Measurements from ENCODE around the gene RIT2. TPM values are rescaled to one million over a fixed set of nuclear protein-coding genes. Genes with fewer than 3 reads are reported as not detected.

The RIT2 gene
- total and polyA plus RNA-seq, 8 donors: not detected

DNA sequence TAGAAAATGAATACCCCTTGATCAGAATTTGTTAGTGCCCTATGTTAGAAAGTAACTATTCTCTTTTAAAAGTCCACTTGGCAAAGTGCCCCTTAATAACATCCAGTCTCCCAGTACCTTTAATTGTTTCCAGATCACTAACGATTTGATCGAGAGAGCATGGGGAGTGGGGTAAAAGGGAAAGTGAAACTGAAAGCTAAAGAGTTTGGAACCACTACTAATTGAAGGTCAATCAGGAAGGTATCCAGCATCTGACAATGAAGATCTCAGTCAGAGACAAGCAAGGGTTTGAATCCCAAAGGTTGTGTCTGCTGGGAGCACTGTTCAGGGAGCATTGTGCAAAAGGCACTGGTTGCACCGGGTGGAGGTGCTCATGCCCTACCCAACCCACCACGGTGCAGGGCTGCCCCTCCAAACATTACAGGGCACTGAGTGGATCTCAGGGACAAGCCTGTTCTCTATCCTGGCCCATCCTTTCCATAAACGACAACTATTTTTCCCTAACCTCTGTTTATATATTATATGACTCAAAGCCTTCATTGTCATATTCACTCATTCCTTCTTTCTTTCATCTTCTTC lies 14.6 kb upstream of the RIT2 start:
- no peak overlapping the region for H3K27ac ChIP-seq
- 63 to 76% (median 69%) methylated on average over 5 of the region's 5 CpGs for WGBS, 5 donors
- H3K27me3 ChIP-seq: no peaks in the 10 kb centered on the region
- DNase-seq: no peak
- H3K4me3 ChIP-seq: peak overlapping the region in 3 of 4 donors; percentile 4 to 23 (median 12)
- H3K9me3 ChIP-seq: no peaks in the 10 kb centered on the region
- no peaks in the 10 kb centered on the region for H3K36me3 ChIP-seq
- TF ChIP-seq EP300 (IDR thresholded peaks at IDR 0.05) (no peak), POLR2A (IDR thresholded peaks at IDR 0.05) (no peak)
- TF ChIP-seq, protein P1, sequence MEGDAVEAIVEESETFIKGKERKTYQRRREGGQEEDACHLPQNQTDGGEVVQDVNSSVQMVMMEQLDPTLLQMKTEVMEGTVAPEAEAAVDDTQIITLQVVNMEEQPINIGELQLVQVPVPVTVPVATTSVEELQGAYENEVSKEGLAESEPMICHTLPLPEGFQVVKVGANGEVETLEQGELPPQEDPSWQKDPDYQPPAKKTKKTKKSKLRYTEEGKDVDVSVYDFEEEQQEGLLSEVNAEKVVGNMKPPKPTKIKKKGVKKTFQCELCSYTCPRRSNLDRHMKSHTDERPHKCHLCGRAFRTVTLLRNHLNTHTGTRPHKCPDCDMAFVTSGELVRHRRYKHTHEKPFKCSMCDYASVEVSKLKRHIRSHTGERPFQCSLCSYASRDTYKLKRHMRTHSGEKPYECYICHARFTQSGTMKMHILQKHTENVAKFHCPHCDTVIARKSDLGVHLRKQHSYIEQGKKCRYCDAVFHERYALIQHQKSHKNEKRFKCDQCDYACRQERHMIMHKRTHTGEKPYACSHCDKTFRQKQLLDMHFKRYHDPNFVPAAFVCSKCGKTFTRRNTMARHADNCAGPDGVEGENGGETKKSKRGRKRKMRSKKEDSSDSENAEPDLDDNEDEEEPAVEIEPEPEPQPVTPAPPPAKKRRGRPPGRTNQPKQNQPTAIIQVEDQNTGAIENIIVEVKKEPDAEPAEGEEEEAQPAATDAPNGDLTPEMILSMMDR (IDR thresholded peaks at IDR 0.05): no peak
- no peaks in the 10 kb centered on the region for H3K4me1 ChIP-seq
- intact Hi-C loops (cut with DNase I; ENCODE audit: low total_unique reads): no loop called here

DNA sequence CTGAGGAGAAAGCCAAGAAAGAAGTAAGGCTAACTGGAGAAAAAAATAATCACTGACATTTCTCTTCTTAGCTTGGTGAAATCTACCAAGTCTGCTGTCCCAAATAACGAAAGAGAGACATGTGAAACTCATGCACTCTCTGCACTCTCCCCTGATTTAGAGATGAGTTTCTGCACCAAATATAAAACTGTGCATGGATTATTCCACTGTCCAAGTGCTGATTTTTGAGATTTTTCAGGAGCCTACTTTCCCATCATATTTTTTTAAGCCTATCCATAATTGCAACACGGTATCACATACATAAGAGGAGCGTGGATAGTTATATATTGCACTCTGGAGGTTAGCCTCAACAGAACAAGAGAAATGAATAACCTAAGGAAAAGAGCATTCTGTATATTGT lies 10.0 kb upstream of the RIT2 start:
- WGBS, 5 donors: 68 to 89% (median 77%) methylated on average over 3 of the region's 3 CpGs
- TF ChIP-seq, protein P1 (IDR thresholded peaks at IDR 0.05): no peak
- no peak for TF ChIP-seq POLR2AphosphoS5 (IDR thresholded peaks at IDR 0.05)
- no peak for TF ChIP-seq POLR2A (IDR thresholded peaks at IDR 0.05)
- no peak for TF ChIP-seq EP300 (IDR thresholded peaks at IDR 0.05)

GRCh38 chr18:43122955-43123354 lies 7.5 kb upstream of the RIT2 start:
- TF ChIP-seq EP300 (IDR thresholded peaks at IDR 0.05) (no peak), POLR2AphosphoS5 (IDR thresholded peaks at IDR 0.05) (no peak), POLR2A (IDR thresholded peaks at IDR 0.05) (no peak)
- TF ChIP-seq, protein P1 (IDR thresholded peaks at IDR 0.05): no peak
- H3K36me3 ChIP-seq: no peaks in the 10 kb centered on the region
- H3K4me3 ChIP-seq: no peak overlapping the region
- H3K9me3 ChIP-seq: no peaks in the 10 kb centered on the region
- H3K27ac ChIP-seq: no peak overlapping the region
- H3K27me3 ChIP-seq: no peaks in the 10 kb centered on the region
- intact Hi-C loops (cut with DNase I; ENCODE audit: low total_unique reads): no loop called here
- no peaks in the 10 kb centered on the region for H3K4me1 ChIP-seq
- no peak for DNase-seq

More for the DNA sequence above, 10.0 kb upstream of the RIT2 start:
- Histone ChIP-seq H3K27me3 (no peaks in the 10 kb centered on the region), H3K4me3 (no peak overlapping the region), H3K27ac (no peak overlapping the region), H3K9me3 (no peaks in the 10 kb centered on the region), H3K36me3 (no peaks in the 10 kb centered on the region), H3K4me1 (no peaks in the 10 kb centered on the region)
- intact Hi-C loops (cut with DNase I; ENCODE audit: low total_unique reads): no loop called here
- DNase-seq: no peak

- DNase-seq: no peak
- TF ChIP-seq EP300 (IDR thresholded peaks at IDR 0.05) (no peak), POLR2A (IDR thresholded peaks at IDR 0.05) (no peak), POLR2AphosphoS5 (IDR thresholded peaks at IDR 0.05) (no peak)
- TF ChIP-seq, protein P1 (IDR thresholded peaks at IDR 0.05): no peak
- H3K4me3 ChIP-seq: no peak overlapping the region
- no peak overlapping the region for H3K27ac ChIP-seq
- 39 to 61% (median 48%) methylated on average over 2 of the region's 2 CpGs for WGBS, 5 donors
- H3K9me3 ChIP-seq: no peaks in the 10 kb centered on the region
- no peaks in the 10 kb centered on the region for H3K36me3 ChIP-seq
- no peaks in the 10 kb centered on the region for H3K27me3 ChIP-seq
- no peaks in the 10 kb centered on the region for H3K4me1 ChIP-seq
- intact Hi-C loops (cut with DNase I; ENCODE audit: low total_unique reads): no loop called here
Observed at GRCh38 chr18:43116699-43117294, 1.3 kb upstream of the RIT2 start.
